HEK293 (cell line): ENCODE measurements around the gene TRIM44.

Experiments
- CTCF ChIP-seq: fragments of 450-650 bp; formaldehyde crosslinking; IDR thresholded peaks from 2 replicates; pipeline ENCODE4 v1.5.1; 2016; ENCODE audit warnings: missing biosample characterization, missing genetic modification characterization
- HOXD13 ChIP-seq: sonication (generic); formaldehyde crosslinking; IDR thresholded peaks from 2 replicates; pipeline ENCODE4 v1.8.0; 2022; ENCODE audit warnings: missing genetic modification reagents, borderline replicate concordance
- SP7 ChIP-seq: fragments of 450-650 bp; formaldehyde crosslinking; IDR thresholded peaks from 2 replicates; pipeline ENCODE4 v1.5.1; 2016; ENCODE audit warnings: missing biosample characterization, missing genetic modification characterization
- ZBTB11 ChIP-seq: fragments of 450-650 bp; formaldehyde crosslinking; conservative IDR thresholded peaks from 2 replicates; pipeline ENCODE4 v1.5.1; 2016; ENCODE audit warnings: low read depth, missing biosample characterization, missing genetic modification characterization
- ZNF24 ChIP-seq: fragments of 450-650 bp; formaldehyde crosslinking; IDR thresholded peaks from 2 replicates; pipeline ENCODE4 v1.5.1; 2016; ENCODE audit warnings: missing biosample characterization, missing genetic modification characterization
- ZNF585B ChIP-seq: fragments of 450-650 bp; formaldehyde crosslinking; IDR thresholded peaks from 2 replicates; pipeline ENCODE4 v1.5.1; 2016; ENCODE audit warnings: missing biosample characterization, missing genetic modification characterization
- ZSCAN5A ChIP-seq: fragments of 450-650 bp; formaldehyde crosslinking; IDR thresholded peaks from 2 replicates; pipeline ENCODE4 v1.5.1; 2016; ENCODE audit warnings: missing biosample characterization, missing genetic modification characterization

GRCh38 chr11:35804451-35805040, 142.0 kb downstream of the TRIM44 start:
- no peak for TF ChIP-seq SP7
- TF ChIP-seq ZNF585B (tag by site-specific recombination), result no peak
- TF ChIP-seq CTCF (tag by site-specific recombination), result no peak
- TF ChIP-seq ZNF24, result no peak
- no peak for TF ChIP-seq ZBTB11 (tag by site-specific recombination)
- no peak for TF ChIP-seq ZSCAN5A (tag by site-specific recombination)
- no peak for TF ChIP-seq HOXD13
